C4-2B (cell line): ENCODE measurements around the gene SMPX.

ENCODE experiments used
- ZFX ChIP-seq: fragments of 450-650 bp; IDR thresholded peaks from 2 replicates; pipeline ENCODE4 v1.6.1; 2017
- TF ChIP-seq, protein P1 (sequence below): fragments of 450-650 bp; conservative IDR thresholded peaks from 2 replicates; pipeline ENCODE4 v1.5.1; 2017; ENCODE audit warnings: mild to moderate bottlenecking

GRCh38 chrX:21660156-21660555 is 97.8 kb downstream of the SMPX start:
- TF ChIP-seq, protein P1, sequence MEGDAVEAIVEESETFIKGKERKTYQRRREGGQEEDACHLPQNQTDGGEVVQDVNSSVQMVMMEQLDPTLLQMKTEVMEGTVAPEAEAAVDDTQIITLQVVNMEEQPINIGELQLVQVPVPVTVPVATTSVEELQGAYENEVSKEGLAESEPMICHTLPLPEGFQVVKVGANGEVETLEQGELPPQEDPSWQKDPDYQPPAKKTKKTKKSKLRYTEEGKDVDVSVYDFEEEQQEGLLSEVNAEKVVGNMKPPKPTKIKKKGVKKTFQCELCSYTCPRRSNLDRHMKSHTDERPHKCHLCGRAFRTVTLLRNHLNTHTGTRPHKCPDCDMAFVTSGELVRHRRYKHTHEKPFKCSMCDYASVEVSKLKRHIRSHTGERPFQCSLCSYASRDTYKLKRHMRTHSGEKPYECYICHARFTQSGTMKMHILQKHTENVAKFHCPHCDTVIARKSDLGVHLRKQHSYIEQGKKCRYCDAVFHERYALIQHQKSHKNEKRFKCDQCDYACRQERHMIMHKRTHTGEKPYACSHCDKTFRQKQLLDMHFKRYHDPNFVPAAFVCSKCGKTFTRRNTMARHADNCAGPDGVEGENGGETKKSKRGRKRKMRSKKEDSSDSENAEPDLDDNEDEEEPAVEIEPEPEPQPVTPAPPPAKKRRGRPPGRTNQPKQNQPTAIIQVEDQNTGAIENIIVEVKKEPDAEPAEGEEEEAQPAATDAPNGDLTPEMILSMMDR = no peak
- TF ChIP-seq ZFX = no peak
